Left forelimb (tissue), 1 donor: ENCODE measurements around the gene MAPRE2.

Experiments
- DNase-seq: peaks from one replicate; pipeline ENCODE4 v3.0.0-alpha.2; 2018; ENCODE audit warnings: low spot score

Gene MAPRE2

GRCh38 chr18:35180455-35180854, 139.2 kb downstream of the MAPRE2 start:
- DNase-seq, result no peak

GRCh38 chr18:35182151-35182550, 140.9 kb downstream of the MAPRE2 start:
- DNase-seq, result no peak

- no peak for DNase-seq
Observed at GRCh38 chr18:35183886-35184285, 142.7 kb downstream of the MAPRE2 start.

- DNase-seq, result no peak
Observed at GRCh38 chr18:35185771-35186170, 144.6 kb downstream of the MAPRE2 start.

- DNase-seq, result no peak
Observed at GRCh38 chr18:35186291-35187034, 145.2 kb downstream of the MAPRE2 start.

- no peak for DNase-seq
Observed at GRCh38 chr18:35189510-35189909, 148.3 kb downstream of the MAPRE2 start.

- DNase-seq, result no peak
Observed at GRCh38 chr18:35190948-35191697, 149.9 kb downstream of the MAPRE2 start.

GRCh38 chr18:35191698-35192025, 150.4 kb downstream of the MAPRE2 start:
- DNase-seq, result no peak

GRCh38 chr18:35192415-35192814, 151.2 kb downstream of the MAPRE2 start:
- DNase-seq, result no peak
